ENCODE results near the gene TMEM107.

Gene TMEM107

GRCh38 chr17:8162233-8162996, 13.8 kb downstream of the TMEM107 start, which contains the start of gene VAMP2:
Gene VAMP2, minus strand, starts transcription at chr17:8162948. Its CDS starts 69 bp downstream, at chr17:8162879.
- peak; percentile 76 for DNase-seq (ENCODE audit: low read depth)

GRCh38 chr17:8161289-8162232, 14.6 kb downstream of the TMEM107 start:
- DNase-seq (ENCODE audit: low read depth): no peak

- DNase-seq (ENCODE audit: low read depth): no peak
These were observed 15.4 kb downstream of the TMEM107 start for GRCh38 chr17:8160741-8161221.

- DNase-seq (ENCODE audit: low read depth): no peak
These were observed 16.0 kb downstream of the TMEM107 start for GRCh38 chr17:8160224-8160577.

GRCh38 chr17:8159459-8160223, 16.5 kb downstream of the TMEM107 start:
- DNase-seq (ENCODE audit: low read depth): no peak

GRCh38 chr17:8159032-8159400, 17.2 kb downstream of the TMEM107 start:
- no peak for DNase-seq (ENCODE audit: low read depth)

- DNase-seq (ENCODE audit: low read depth): peak; percentile 81
These were observed 17.7 kb downstream of the TMEM107 start for GRCh38 chr17:8158267-8159031.

GRCh38 chr17:8156246-8156992, 19.8 kb downstream of the TMEM107 start:
- peak; percentile 100 for DNase-seq (ENCODE audit: low read depth)

GRCh38 chr17:8155996-8156245, 20.3 kb downstream of the TMEM107 start:
- DNase-seq (ENCODE audit: low read depth): no peak

- no peak for DNase-seq (ENCODE audit: low read depth)
These were observed 20.8 kb downstream of the TMEM107 start for GRCh38 chr17:8155231-8155995.

- no peak for DNase-seq (ENCODE audit: low read depth)
These were observed 21.5 kb downstream of the TMEM107 start for GRCh38 chr17:8154608-8155155.

GRCh38 chr17:8153957-8154607, 22.1 kb downstream of the TMEM107 start:
- peak; percentile 84 for DNase-seq (ENCODE audit: low read depth)

- peak; percentile 59 for DNase-seq (ENCODE audit: low read depth)
These were observed 22.6 kb downstream of the TMEM107 start for GRCh38 chr17:8153525-8153956.

- no peak for DNase-seq (ENCODE audit: low read depth)
These were observed 23.1 kb downstream of the TMEM107 start for GRCh38 chr17:8153031-8153451.

GRCh38 chr17:8152112-8152775, 23.9 kb downstream of the TMEM107 start, which contains the start of gene PER1:
Gene PER1, minus strand, starts transcription at chr17:8152404. Its CDS starts 1,698 bp downstream, at chr17:8150706.
- peak; percentile 82 for DNase-seq (ENCODE audit: low read depth)

- DNase-seq (ENCODE audit: low read depth): no peak
These were observed 24.5 kb downstream of the TMEM107 start for GRCh38 chr17:8151641-8152111.

GRCh38 chr17:8151120-8151640, 25.0 kb downstream of the TMEM107 start:
- DNase-seq (ENCODE audit: low read depth): peak; percentile 85
